ENCODE results near the gene TAF11L4. TPM values are rescaled to one million over a fixed set of nuclear protein-coding genes. Genes with fewer than 3 reads are reported as not detected.

TAF11L4 gene
- not detected in 2 replicates for total RNA-seq

GRCh38 chr5:17521501-17521900, at the start of gene TAF11L4:
Gene TAF11L4 (plus strand): TSS chr5:17521801.

DNA sequence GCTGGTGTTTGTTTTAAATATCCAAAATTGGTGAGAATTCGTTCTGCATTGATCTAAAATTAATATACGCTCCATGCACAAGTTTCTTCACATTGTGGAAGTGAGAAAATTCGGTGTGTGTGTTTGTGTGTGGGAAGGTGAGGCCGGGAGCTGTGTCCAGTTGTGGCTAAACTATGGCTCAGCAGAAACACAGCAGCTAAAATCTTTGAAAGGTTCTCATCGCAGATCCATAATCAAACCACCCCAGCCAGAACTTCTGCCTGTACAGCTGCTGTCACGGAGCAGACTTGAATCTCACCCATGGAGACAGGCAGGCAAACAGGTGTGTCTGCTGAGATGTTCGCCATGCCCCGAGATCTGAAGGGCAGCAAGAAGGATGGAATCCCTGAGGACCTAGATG, 23.7 kb upstream of the TAF11L4 start, which contains the start of gene TAF11L2:
TAF11L2 (plus strand) TSS at position 301 of the 400 bp plus-strand sequence.

GRCh38 chr5:17518067-17518466, 3.5 kb upstream of the TAF11L4 start, which contains the start of gene TAF11L3:
Gene TAF11L3 (plus strand): TSS chr5:17518367.

DNA sequence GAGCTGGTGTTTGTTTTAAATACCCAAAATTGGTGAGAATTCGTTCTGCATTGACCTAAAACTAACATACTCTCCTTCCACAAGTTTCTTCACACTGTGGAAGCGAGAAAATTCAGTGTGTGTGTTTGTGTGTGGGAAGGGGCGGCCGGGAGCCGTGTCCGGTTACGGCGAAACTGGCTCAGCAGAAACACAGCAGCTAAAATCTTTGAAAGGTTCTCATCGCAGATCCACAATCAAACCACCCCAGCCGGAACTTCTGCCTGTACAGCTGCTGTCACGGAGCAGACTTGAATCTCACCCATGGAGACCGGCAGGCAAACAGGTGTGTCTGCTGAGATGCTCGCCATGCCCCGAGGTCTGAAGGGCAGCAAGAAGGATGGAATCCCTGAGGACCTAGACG, 3.3 kb downstream of the TAF11L4 start, which contains the start of gene TAF11L5:
TAF11L5 (plus strand) TSS at position 301 of the 400 bp plus-strand sequence.

DNA sequence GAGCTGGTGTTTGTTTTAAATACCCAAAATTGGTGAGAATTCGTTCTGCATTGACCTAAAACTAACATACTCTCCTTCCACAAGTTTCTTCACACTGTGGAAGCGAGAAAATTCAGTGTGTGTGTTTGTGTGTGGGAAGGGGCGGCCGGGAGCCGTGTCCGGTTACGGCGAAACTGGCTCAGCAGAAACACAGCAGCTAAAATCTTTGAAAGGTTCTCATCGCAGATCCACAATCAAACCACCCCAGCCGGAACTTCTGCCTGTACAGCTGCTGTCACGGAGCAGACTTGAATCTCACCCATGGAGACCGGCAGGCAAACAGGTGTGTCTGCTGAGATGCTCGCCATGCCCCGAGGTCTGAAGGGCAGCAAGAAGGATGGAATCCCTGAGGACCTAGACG, 6.8 kb downstream of the TAF11L4 start, which contains the start of gene TAF11L6:
TAF11L6 (plus strand) TSS at position 301 of the 400 bp plus-strand sequence.

Other genes with a start within 250 kb of the TAF11L4 start
- not detected in 2 replicates for gene TAF11L2, start 23.6 kb upstream of the TAF11L4 start, total RNA-seq
- gene TAF11L3, start 3.4 kb upstream of the TAF11L4 start, total RNA-seq = not detected in 2 replicates
- gene TAF11L5, start 3.4 kb downstream of the TAF11L4 start, total RNA-seq = not detected in 2 replicates
- not detected in 2 replicates for gene TAF11L6, start 6.9 kb downstream of the TAF11L4 start, total RNA-seq
- gene TAF11L7, start 64.0 kb downstream of the TAF11L4 start, total RNA-seq = not detected in 2 replicates
- gene TAF11L8, start 69.2 kb downstream of the TAF11L4 start, total RNA-seq = not detected in 2 replicates
- not detected in 2 replicates for gene TAF11L9, start 72.6 kb downstream of the TAF11L4 start, total RNA-seq
- gene TAF11L10, start 76.0 kb downstream of the TAF11L4 start, total RNA-seq = not detected in 2 replicates
- not detected in 2 replicates for gene TAF11L11, start 82.4 kb downstream of the TAF11L4 start, total RNA-seq
- gene TAF11L12, start 88.6 kb downstream of the TAF11L4 start, total RNA-seq = not detected in 2 replicates
- not detected in 2 replicates for gene TAF11L13, start 110.3 kb downstream of the TAF11L4 start, total RNA-seq
- not detected in 2 replicates for gene TAF11L14, start 112.7 kb downstream of the TAF11L4 start, total RNA-seq

All from epithelial cell of alveolus of lung (primary cell).